ENCODE results near the gene CLEC20A.

CLEC20A gene

GRCh38 chr1:178452013-178452412, 44.8 kb downstream of the CLEC20A start:
- TF ChIP-seq CTCF (conservative IDR thresholded peaks at IDR 0.05; ENCODE audit: low read depth, low read length), result no peak
- H3K4me3 ChIP-seq (ENCODE audit: low read depth, low read length), result no peak overlapping the region
- DNase-seq (ENCODE audit: low read depth), result no peak

GRCh38 chr1:178451529-178451928, 45.2 kb downstream of the CLEC20A start:
- H3K4me3 ChIP-seq (ENCODE audit: low read depth, low read length), result no peak overlapping the region
- DNase-seq (ENCODE audit: low read depth), result peak; percentile 65
- no peak for TF ChIP-seq CTCF (conservative IDR thresholded peaks at IDR 0.05; ENCODE audit: low read depth, low read length)

GRCh38 chr1:178450871-178451270, 45.9 kb downstream of the CLEC20A start:
- H3K4me3 ChIP-seq (ENCODE audit: low read depth, low read length), result no peak overlapping the region
- DNase-seq (ENCODE audit: low read depth), result peak; percentile 40
- no peak for TF ChIP-seq CTCF (conservative IDR thresholded peaks at IDR 0.05; ENCODE audit: low read depth, low read length)

GRCh38 chr1:178442925-178443324, 53.8 kb downstream of the CLEC20A start:
- no peak overlapping the region for H3K4me3 ChIP-seq (ENCODE audit: low read depth, low read length)
- TF ChIP-seq CTCF (conservative IDR thresholded peaks at IDR 0.05; ENCODE audit: low read depth, low read length), result no peak
- DNase-seq (ENCODE audit: low read depth), result no peak

GRCh38 chr1:178438432-178438831, 58.3 kb downstream of the CLEC20A start:
- no peak for TF ChIP-seq CTCF (conservative IDR thresholded peaks at IDR 0.05; ENCODE audit: low read depth, low read length)
- DNase-seq (ENCODE audit: low read depth), result peak; percentile 24
- H3K4me3 ChIP-seq (ENCODE audit: low read depth, low read length), result no peak overlapping the region

- TF ChIP-seq CTCF (conservative IDR thresholded peaks at IDR 0.05; ENCODE audit: low read depth, low read length), result no peak
- no peak for DNase-seq (ENCODE audit: low read depth)
- no peak overlapping the region for H3K4me3 ChIP-seq (ENCODE audit: low read depth, low read length)
Measured at GRCh38 chr1:178436899-178437298, 59.9 kb downstream of the CLEC20A start.

GRCh38 chr1:178434899-178435435, 61.8 kb downstream of the CLEC20A start:
- no peak overlapping the region for H3K4me3 ChIP-seq (ENCODE audit: low read depth, low read length)
- no peak for TF ChIP-seq CTCF (conservative IDR thresholded peaks at IDR 0.05; ENCODE audit: low read depth, low read length)
- no peak for DNase-seq (ENCODE audit: low read depth)
